A204.1 (cell line): ENCODE results near the gene GRM8.

Source experiments
- FAIRE-seq: peaks from 2 replicates; lab custom pipeline; 2012; peaks lifted over from hg19 to GRCh38; lab: Jason Lieb, UNC

The GRM8 gene

DNA sequence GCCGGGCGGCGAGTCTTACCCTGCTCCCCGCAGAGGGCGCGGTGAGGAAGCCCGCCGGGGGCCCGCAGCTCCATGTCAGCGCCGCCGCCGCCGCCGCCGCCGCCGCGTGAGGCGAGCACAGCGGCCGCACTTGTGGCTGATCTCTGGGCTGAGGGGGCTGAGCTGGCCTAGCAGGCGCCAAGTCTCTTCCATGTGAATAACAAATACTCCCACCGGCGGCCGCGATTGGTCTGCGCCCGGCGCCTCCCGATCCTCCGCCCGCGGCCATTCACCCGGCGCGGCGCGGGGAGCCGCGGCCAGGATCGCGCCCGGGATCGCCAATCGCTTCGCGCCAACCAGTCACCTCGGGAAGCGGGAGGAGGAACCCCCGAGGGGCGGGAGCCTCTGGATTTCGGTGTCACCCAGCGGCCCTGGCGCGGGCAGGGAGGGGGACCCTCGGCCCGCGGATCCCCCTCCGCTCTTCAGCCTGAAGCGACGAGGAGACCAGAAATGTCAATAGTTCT, at the start of gene GRM8:
GRM8 (minus strand) TSS at position 164 of the 503 bp plus-strand sequence.
- no peak for FAIRE-seq

DNA sequence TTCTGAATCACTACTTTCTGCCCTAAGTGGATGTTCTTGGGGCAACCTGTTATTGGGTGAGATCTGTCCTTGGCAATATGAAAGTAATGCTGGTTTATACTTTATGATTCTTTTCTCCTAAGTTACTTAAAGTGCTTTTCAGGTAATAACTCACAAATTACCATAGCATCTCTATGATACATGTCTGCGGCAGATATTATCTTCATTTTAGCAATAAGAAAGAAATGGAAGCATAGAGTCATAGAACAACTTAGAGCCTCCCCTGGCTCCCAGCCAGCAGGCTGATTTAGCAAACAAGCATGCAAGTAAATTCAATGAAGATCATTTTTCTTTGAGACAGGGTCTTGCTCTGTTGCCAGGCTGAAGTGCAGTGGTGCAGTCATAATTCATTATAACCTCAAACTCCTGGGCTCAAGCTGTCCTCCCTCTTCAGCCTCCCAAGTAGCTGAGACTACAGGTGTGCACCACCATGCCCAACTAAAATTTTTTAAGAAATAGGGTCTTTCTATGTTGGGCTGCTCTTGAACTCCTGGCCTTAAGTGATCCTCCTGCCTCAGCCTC, 38.1 kb upstream of the GRM8 start:
- no peak for FAIRE-seq

DNA sequence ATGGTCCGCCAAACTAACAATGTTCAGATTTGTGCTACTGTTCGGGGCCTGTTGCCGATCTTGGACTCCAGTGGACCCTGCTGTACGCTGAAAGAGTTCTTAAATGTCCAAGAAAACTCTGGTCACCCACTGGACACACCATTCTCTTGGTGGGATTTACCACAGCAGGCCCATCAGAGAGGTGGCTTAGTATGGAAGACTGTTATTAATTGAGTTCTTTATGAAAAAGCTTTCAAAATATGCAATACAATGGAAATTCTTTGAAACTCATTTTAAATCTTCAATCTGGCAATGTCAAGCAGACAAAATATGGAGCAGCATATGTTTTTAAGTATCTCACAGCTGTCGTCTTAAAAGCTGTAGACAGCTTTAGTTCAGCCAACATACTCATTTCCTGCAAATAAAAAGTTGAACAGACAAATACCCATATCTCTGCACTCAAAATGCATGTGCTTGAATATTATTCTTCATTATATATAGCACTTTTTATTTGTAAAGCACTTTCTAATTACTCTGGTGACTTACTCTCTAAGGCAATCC, 37.4 kb upstream of the GRM8 start:
- FAIRE-seq = no peak

DNA sequence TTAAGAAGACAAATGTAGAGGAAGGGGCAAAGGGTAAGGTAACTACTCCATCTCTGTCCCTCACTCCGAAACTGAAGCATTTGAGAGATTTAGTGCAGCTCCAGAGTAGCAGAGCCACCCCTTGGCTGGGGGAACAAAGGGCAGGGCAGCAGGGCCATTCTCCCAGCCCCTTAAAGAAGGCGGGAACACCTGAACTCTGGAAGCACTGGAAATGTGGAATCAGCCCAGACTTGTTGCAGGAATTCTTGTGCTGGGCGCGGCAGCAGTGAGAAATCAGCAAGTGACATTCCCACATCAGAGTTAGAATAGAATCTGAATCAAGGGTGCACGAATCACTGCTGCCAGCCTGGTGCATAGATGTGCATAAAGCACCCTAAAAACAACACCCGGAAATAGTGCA, 34.4 kb upstream of the GRM8 start:
- no peak for FAIRE-seq

DNA sequence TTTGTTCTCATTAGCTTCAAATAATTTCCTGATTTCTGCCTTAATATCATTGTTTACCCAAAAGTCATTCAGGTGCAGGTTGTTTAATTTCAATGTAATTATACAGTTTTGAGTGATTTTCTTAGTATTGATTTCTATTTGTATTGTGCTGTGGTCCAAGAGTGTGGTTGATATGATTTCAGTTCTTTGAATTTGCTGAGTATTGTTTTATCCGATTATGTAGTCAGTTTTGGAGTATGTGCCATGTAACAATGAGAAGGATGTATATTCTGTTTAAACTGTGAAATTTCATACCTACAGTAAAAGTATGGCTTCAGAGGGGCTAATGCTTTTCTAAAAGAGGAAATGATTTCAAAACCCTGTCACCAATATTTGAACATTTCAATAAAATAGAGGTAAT, 17.4 kb upstream of the GRM8 start:
- no peak for FAIRE-seq

DNA sequence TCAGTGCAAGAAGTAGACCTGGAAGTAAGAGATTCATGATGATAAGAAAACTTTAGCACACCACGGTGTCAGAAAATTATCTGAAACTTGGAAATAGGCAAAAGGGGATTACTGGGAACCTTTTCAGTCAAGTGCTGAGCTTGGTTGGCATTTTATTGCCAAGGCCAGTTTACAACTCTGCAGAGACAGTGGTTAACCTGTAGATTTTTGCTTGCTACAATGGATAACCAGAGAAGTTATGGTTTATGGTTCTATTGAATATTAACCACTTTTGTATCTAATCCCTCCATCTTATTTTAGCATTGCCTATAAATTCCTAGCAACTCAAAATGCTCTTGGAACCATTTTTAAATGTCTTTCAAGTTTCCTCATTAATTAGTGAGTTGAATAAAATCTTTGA, 13.3 kb upstream of the GRM8 start:
- FAIRE-seq = no peak

DNA sequence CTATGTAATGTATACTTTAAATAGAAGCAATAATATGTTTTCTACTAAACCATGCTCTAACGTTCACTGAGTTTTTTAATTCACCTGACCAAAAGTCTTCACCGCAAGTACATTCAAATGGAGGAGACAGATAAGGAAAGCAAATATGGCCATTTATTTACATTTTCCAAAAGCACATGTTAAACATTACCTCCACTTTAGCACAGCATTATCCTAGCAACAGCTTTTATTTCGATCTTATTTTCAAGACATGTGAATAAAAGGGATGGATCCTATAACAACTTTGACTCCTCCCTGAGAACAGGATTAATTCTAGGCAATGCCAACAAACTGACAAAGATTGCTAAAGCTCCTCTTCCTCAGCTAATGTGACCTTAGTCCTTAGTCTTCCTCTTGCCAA, 11.5 kb upstream of the GRM8 start:
- FAIRE-seq = no peak

DNA sequence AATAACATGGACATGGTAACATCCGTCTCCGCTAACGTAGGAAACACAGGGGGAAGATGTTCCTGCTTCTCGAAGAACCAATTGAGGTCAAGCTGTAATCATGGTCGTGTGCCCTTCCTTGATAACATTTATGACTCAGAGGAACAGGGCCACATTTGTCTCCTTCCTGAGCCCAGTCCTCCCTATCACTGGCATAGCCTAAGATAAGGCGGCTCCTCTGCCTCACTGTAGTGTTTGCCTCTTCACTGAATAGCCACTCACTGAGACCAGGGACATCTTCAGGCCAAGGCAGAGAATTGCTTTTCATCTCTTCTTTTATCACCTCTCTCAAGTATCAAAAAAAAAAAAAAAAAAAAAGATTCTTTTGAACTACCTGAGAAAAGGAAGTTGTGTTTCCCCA, 5.4 kb upstream of the GRM8 start:
- FAIRE-seq = no peak

DNA sequence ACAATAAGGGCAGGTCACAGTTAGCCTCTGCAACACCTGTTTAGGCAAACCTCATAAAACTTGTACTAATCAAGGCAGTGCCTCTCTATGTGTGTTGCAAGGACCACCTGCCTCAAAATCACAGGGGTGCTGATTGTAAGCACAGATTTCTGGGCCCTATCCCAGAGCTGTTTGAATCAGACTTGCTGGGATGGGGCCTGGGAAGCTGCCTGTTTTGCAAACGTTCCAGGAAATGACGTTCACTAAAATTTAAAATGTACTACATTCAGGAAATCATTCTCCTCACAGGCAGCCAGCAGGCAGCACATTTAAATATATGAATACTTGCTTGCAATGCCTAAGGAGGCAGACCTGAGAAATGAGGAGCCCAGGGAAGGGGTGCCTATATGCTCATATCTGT, 4.3 kb upstream of the GRM8 start:
- FAIRE-seq = no peak

DNA sequence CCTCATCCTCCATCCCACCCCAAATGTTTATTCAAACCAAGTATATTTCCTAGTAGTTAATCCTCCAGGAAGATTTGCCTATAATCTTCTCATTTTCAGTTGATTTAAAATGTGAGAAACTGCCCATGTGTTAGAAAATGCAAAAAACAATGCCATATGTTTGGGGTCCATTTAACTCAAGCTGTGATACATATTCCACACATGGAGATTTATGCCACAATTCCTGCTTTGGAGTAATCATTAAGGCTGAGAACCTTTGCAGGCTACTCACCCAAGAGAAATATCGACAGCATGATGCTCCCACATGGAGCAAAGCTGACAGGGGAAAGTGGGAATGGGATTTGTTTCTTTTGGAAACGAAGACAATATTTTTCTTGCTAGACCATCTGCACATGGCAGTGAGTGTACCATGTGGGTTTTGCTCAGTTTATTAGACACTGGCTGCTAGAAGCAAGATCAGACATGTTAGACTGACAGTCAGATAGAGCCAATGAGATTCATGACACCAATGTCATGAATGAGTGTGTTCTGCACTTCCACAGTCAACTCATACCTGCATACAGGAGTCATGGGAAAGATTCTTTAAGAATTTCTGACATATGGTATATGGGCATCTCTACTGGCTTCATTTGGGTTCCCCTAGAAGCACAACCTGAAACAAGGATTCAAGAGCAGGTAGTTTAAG, 3.4 kb upstream of the GRM8 start:
- FAIRE-seq = no peak

DNA sequence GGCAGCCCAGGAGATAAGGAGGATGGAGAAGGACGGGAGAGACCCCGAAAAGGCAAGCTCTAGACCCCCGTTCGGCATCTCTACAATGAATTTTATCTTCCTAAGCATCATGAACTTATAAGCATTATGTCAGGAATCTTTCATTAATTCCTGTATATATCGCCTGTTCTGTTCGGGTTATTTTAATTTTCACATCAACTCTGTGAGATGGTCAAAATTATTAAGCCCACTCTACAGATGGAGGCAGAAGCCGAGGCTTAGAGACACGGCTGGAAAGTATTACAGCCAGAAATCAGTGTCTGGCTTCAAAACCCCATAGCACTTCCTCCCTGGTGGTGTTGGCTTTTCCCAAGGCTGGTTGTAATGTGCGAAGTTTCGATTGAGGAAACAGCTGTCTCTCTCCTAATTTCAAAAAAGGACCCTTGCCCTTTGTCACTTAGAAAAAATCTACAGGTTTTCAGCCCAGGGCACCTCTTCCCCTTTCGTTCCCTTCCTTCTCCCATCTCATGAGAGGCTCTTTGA, 1.5 kb upstream of the GRM8 start:
- no peak for FAIRE-seq

DNA sequence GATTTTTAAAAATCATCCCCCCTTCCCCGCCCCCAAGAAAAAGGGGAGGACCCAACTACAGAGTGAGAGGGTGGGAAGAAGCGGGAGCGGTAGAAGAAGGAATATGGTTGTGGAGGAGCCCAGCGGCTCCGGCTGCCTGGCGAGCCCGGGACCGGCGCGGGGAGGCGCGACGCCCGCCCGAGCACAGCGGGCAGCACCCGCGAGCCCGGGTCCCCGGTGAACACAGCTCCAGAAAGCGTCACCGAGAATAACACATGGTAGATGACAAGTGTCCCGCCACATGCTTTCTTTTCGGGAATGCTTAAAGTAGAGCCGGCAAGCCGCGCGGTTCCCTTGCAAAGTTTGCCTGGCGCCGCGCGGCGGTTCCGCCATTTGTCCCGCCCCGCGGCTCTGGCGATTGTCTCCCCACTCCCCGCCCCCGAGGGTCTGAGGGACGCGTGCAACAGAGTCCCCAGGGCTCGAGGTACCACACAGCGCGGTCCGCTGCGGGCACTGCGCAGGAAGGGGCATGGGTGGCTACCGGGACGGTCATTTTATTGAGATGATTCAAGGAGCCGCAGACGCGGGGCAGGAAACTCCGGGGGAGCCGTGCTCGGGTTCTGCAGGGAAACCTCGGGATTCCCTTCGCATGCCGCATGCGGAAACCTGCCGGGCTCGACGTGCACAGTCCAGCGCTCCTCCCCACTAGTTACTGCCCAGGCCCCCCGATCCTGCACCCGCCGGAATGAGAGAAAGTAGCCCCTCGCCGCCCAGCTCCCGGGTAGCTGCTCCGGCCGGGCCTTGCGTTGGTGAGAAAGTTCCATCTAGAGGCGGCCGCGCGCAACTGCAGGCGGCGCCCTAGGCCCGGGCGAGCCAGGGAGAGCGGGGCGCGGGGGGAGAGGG, 781 bp upstream of the GRM8 start:
- FAIRE-seq = no peak

DNA sequence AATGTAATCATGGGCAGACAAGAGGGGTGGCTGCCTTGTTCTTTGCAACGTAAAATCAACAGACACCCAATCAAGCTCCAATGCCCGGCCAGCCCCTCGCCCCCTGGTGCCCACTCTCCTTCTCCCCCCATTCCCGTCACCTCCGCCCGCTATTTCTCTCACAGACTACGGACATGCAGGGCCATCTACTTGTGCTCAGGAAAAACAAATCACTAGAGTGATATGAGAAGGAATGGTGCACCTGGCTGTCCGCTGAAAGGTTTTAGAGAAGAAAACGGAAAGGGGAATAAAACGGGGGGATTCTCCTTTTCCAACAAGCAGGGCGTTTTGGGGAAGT, 396 bp downstream of the GRM8 start:
- FAIRE-seq = no peak

DNA sequence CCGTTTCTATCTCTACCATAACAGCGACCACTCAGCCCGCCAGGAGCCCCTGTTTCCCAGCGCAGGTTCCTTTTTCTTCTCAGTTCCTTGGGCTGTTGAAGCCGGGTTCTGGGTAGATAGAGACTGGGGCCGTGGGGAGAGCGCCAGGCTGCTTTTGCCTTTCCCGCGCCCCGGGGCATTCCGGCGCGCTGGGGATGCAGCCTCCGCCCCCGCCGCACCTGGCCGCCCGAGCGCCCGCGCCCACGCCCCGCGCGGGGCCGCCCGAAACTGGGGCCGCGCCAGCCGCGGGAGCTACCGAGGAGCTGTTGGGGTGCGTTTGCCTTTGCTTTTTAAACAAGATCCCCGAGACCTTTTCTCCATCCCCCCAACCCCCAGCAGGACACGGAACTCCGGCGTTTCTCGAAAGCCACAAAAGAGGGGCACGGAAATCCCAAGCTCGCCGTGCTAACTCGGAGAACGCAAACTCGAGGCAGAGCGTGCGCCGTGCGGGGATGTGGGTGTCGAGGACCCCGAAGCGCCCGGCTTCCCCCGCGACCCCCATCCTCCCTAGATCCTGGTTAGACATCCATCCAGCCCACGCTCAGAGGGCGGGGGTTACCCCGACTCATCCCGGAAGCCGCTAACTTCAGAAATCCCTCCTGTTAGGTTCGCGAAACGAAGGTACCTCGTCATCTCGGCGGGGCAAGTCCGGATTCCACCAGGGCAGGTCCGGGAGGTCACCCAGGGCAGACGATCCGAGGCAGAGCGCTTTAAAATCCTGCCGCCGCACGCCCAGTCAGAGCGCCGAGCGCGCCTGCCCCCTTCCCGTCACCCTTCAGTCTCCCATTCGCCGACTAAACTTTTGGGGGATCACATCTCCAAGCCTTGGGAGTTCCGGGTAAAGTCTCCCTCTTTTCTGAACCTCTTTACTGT, 1.0 kb downstream of the GRM8 start:
- no peak for FAIRE-seq

DNA sequence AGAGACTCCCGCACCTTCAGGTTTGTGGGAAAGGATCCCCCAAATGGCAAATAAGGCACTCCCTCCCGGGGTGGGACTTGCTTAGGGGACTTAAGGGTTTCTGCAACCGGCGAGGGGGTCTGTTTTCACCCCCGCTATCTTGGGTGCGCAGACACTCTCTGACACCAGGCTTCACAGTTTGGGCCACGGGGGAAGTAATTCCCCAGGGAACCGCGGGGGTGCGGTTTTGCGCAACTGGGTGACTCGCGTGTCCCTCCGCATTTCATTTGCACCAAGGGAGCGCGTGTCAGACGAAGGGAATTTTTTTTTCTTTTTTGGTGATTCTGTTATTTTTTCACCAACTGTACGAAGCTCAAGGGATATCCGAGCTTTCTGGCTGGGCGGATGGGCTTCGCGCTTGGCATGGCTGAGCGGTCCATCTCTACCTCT, 1.7 kb downstream of the GRM8 start:
- FAIRE-seq = no peak

DNA sequence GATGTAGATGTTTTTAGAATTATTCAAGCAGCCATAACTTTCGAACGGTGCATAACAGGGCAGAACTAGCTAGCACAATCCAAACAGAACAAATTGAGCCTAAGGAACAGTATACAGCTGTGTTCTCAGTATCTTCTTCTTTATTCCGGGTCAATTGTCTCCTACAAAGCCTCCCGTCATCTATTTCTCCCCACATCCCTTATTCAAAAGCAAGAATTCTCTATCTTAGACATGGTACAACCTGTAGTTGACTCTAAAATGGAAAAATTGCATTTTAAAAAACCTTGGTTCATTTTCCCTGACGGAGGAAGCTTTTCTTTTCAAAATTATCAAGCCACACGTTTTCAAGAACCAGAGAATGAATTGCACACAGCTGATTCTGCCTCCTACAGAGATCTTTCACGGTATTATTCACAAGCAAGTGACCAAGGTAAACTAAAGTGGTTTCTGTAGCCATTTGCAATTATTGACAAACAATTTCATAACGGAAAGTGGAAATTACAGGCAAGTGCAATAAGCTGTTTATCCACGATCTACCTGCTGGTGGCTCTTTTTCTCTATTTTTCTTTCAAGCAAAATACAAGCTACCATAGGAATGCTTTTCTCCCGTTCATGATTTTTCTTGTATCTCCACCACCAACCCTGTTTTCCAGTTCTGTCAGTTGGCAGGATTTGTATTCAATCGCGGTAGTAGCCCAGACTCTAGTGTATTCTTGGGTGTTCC, 2.3 kb downstream of the GRM8 start:
- FAIRE-seq = no peak

DNA sequence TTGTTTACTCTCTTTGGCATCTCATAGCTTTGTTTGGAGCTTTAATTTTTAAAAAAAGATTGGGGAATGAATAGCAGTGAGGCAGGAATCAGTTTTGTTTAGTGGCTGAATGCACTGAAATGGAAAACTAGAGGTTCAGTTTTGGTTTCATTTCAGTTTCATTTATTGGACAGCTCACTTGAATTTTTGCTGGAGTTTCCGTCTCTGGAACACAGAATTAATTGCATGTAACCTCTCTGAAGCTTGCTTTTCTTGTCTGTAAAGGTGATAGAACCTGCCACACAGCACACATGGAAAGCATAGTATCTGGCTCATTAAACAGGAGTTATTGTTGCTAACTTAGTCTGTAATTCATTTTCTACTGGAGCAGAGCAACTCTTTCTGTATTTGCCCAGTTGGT, 7.1 kb downstream of the GRM8 start:
- FAIRE-seq = no peak

DNA sequence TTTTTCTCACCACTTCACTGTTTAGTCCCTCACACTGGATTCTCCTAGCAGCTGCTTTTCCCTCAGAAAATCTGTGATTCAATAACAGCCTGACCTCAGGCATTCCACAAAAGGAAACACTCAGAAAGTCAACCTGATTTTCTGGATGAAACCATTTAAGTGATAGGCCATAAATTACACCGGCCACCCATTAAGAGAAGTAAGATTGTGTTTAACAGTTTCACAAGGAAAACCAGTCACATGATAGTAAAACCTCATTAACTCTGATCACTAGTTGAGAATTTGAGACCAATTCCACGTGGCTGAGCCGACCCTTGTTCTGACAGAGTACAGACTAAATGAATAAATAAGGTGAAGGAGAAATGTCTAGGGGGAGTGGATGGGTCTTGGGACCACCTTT, 7.7 kb downstream of the GRM8 start:
- FAIRE-seq = no peak

DNA sequence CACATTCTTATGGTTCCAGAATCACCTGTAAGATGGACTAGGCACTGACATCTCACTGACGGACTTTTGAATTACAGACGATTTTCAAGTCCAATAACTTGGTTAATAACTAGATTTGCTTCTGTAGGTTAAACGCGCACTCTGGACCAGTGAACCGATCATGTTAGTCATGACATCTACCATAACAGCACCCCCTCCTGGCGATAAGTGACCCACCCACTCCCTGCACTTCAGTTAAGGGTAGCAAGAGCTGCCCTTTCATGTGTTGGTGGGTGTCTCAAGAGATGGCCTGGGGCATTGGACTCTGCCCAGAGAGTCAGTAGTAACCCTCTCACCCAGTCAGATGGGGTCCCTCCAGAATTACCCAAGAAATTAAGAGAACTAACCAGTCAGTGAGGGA, 12.9 kb downstream of the GRM8 start:
- FAIRE-seq = no peak

DNA sequence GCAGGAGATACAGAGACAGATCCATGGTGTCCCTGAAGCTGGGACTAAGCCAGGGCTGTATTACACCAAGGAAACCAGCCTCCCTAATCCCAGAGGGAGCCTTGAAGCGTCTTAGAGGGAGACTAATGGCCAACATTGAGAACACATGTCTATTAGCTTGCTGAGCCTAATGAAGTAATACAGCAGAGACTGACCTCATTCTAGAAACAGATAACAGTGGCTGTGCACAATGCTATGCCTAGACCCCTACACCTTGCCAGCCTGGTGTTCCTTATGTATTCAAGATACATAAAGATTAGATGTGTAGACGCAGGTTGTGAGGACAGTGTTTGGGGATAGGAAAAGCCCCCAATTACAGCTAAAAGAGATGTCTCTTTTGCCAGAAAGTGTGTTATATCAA, 19.1 kb downstream of the GRM8 start:
- FAIRE-seq = no peak

DNA sequence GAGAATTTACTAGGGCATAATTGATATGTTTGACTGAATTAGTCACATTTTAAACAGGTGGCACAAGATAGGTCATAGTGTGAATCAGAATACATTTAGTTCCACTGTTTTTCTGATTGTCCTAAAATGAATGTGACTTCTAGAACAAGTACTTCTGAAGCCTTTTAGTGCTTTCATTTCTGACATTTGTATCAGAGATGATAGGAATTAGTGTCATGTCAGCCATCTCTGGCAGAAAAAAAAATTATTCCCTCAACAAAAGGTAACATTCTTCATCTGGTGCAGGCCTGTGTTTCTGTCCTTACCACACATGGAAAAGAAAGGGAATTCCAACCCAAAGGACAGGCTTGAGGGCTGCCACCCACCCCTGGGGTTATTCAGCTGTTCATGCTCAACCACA, 21.3 kb downstream of the GRM8 start:
- no peak for FAIRE-seq
